ENCODE measurements around the gene SDK2.
A peak's percentile ranks its signal among the peaks of the same experiment; 100 is the strongest.

SDK2 gene

GRCh38 chr17:73605444-73605843, 38.8 kb downstream of the SDK2 start:
- no peak for DNase-seq

- DNase-seq, result no peak
These were observed 39.8 kb downstream of the SDK2 start for GRCh38 chr17:73604476-73604875.

GRCh38 chr17:73603971-73604370, 40.3 kb downstream of the SDK2 start:
- no peak for DNase-seq

GRCh38 chr17:73600103-73600871, 44.0 kb downstream of the SDK2 start:
- DNase-seq, result no peak

GRCh38 chr17:73599599-73599998, 44.6 kb downstream of the SDK2 start:
- no peak for DNase-seq

- DNase-seq, result no peak
These were observed 46.0 kb downstream of the SDK2 start for GRCh38 chr17:73598212-73598611.

GRCh38 chr17:73595931-73596330, 48.3 kb downstream of the SDK2 start:
- DNase-seq, result no peak

- peak in 1 of 2 donors; percentile 7 for DNase-seq
These were observed 48.8 kb downstream of the SDK2 start for GRCh38 chr17:73595479-73595878.

- no peak for DNase-seq
These were observed 49.2 kb downstream of the SDK2 start for GRCh38 chr17:73595068-73595467.

GRCh38 chr17:73594598-73594997, 49.6 kb downstream of the SDK2 start:
- no peak for DNase-seq

GRCh38 chr17:73594025-73594424, 50.2 kb downstream of the SDK2 start:
- no peak for DNase-seq

GRCh38 chr17:73593249-73593965, 50.8 kb downstream of the SDK2 start:
- DNase-seq, result no peak

- no peak for DNase-seq
These were observed 51.7 kb downstream of the SDK2 start for GRCh38 chr17:73592501-73592961.

GRCh38 chr17:73592079-73592415, 52.2 kb downstream of the SDK2 start:
- DNase-seq, result no peak

- peak; percentile 45 to 71 for DNase-seq
These were observed 52.8 kb downstream of the SDK2 start for GRCh38 chr17:73591296-73592078.

GRCh38 chr17:73589363-73589980, 54.8 kb downstream of the SDK2 start:
- DNase-seq, result no peak

GRCh38 chr17:73588891-73589290, 55.4 kb downstream of the SDK2 start:
- no peak for DNase-seq

GRCh38 chr17:73588301-73588846, 55.9 kb downstream of the SDK2 start:
- DNase-seq, result no peak

GRCh38 chr17:73586921-73587602, 57.2 kb downstream of the SDK2 start:
- DNase-seq, result no peak

- DNase-seq, result no peak
These were observed 57.9 kb downstream of the SDK2 start for GRCh38 chr17:73586275-73586832.

- no peak for DNase-seq
These were observed 58.7 kb downstream of the SDK2 start for GRCh38 chr17:73585583-73585982.

- DNase-seq, result no peak
These were observed 59.3 kb downstream of the SDK2 start for GRCh38 chr17:73584987-73585386.

Measured in CD4-positive, alpha-beta T cell treated with Interleukin-1 beta for 1 hour (primary cell).